WTC11 (cell line): Measurements from ENCODE around the gene HMGCL. TPM values are rescaled to one million over a fixed set of nuclear protein-coding genes. Genes with fewer than 3 reads are reported as not detected.

Experiments used
- ATAC-seq: fragments of 200-7000 bp; cut with Tn5 transposase; 2 replicates; pipeline ENCODE4 v1.10.0; 2021; ENCODE audit warnings: mild to moderate bottlenecking, moderate library complexity
- CTCF ChIA-PET: fragments of 300-600 bp; sonication (Branson Sonifier 250); formaldehyde crosslinking; loops from one replicate; lab custom pipeline; 2021; ENCODE audit warnings: antibody characterized with exemption; lab: Charles Lee
- POLR2A ChIA-PET: fragments of 350-600 bp; sonication (Branson Sonifier 250); formaldehyde crosslinking; loops from one replicate; lab custom pipeline; 2021; ENCODE audit warnings: antibody characterized with exemption; lab: Charles Lee
- DNase-seq: peaks from one replicate; pipeline ENCODE4 v3.0.0; 2021; ENCODE audit warnings: low spot score
- H3K27ac Mint-ChIP-seq: 2 replicates; pipeline ENCODE4 v1.8.0; 2021; ENCODE audit warnings: mixed read lengths
- H3K27me3 Mint-ChIP-seq: 2 replicates; pipeline ENCODE4 v1.8.0; 2021; ENCODE audit warnings: low read depth, mild to moderate bottlenecking, moderate library complexity, mixed read lengths
- H3K36me3 Mint-ChIP-seq: 2 replicates; pipeline ENCODE4 v1.8.0; 2021; ENCODE audit warnings: mixed read lengths
- H3K4me1 Mint-ChIP-seq: 2 replicates; pipeline ENCODE4 v1.8.0; 2022; ENCODE audit warnings: mixed read lengths
- H3K4me3 Mint-ChIP-seq: 2 replicates; pipeline ENCODE4 v1.8.0; 2021; ENCODE audit warnings: mild to moderate bottlenecking, moderate library complexity, mixed read lengths
- H3K9me3 Mint-ChIP-seq: 2 replicates; pipeline ENCODE4 v1.8.0; 2021; ENCODE audit warnings: mixed read lengths
- ATF1 ChIP-seq: sonication (generic); formaldehyde crosslinking; IDR thresholded peaks from 2 replicates; pipeline ENCODE4 v1.8.1; 2023; ENCODE audit warnings: mild to moderate bottlenecking, moderate library complexity, missing genetic modification reagents
- ATF3 ChIP-seq: sonication (generic); formaldehyde crosslinking; conservative IDR thresholded peaks from 2 replicates; pipeline ENCODE4 v1.8.1; 2022; ENCODE audit warnings: mild to moderate bottlenecking, missing genetic modification reagents
- CREM ChIP-seq: sonication (generic); formaldehyde crosslinking; IDR thresholded peaks from 2 replicates; pipeline ENCODE4 v1.8.1; 2022; ENCODE audit warnings: mild to moderate bottlenecking, missing genetic modification reagents, moderate library complexity
- EMX1 ChIP-seq: fragments of 250-450 bp; sonication (Bioruptor Pico); IDR thresholded peaks from 2 replicates; pipeline ENCODE4 v1.8.0; 2021; ENCODE audit warnings: mild to moderate bottlenecking
- ESRRA ChIP-seq: sonication (generic); formaldehyde crosslinking; IDR thresholded peaks from 2 replicates; pipeline ENCODE4 v1.8.1; 2022; ENCODE audit warnings: mild to moderate bottlenecking, missing genetic modification reagents, borderline replicate concordance
- ETV6 ChIP-seq: sonication (generic); formaldehyde crosslinking; IDR thresholded peaks from 2 replicates; pipeline ENCODE4 v1.8.1; 2022; ENCODE audit warnings: mild to moderate bottlenecking, missing genetic modification reagents
- FOXK1 ChIP-seq: sonication (generic); formaldehyde crosslinking; IDR thresholded peaks from 2 replicates; pipeline ENCODE4 v1.8.0; 2022; ENCODE audit warnings: mild to moderate bottlenecking, moderate library complexity, missing genetic modification reagents
- FOXP4 ChIP-seq: sonication (generic); formaldehyde crosslinking; IDR thresholded peaks from 2 replicates; pipeline ENCODE4 v1.8.0; 2022; ENCODE audit warnings: mild to moderate bottlenecking, missing genetic modification reagents
- GABPB1 ChIP-seq: sonication (generic); formaldehyde crosslinking; IDR thresholded peaks from 2 replicates; pipeline ENCODE4 v1.8.1; 2023; ENCODE audit warnings: mild to moderate bottlenecking, missing genetic modification reagents
- HMGA2 ChIP-seq: fragments of 250-450 bp; sonication (Bioruptor Pico); IDR thresholded peaks from 2 replicates; pipeline ENCODE4 v1.4.0; 2021; ENCODE audit warnings: mild to moderate bottlenecking, moderate library complexity
- JUN ChIP-seq: sonication (generic); formaldehyde crosslinking; IDR thresholded peaks from 2 replicates; pipeline ENCODE4 v1.8.0; 2023; ENCODE audit warnings: mild to moderate bottlenecking, missing genetic modification reagents
- MYBL2 ChIP-seq: sonication (generic); formaldehyde crosslinking; IDR thresholded peaks from 2 replicates; pipeline ENCODE4 v1.8.1; 2023; ENCODE audit warnings: mild to moderate bottlenecking, moderate library complexity, missing genetic modification reagents
- NFE2L1 ChIP-seq: sonication (generic); formaldehyde crosslinking; IDR thresholded peaks from 2 replicates; pipeline ENCODE4 v1.8.1; 2023; ENCODE audit warnings: missing genetic modification reagents
- RELA ChIP-seq: sonication (generic); formaldehyde crosslinking; IDR thresholded peaks from 2 replicates; pipeline ENCODE4 v1.8.1; 2022; ENCODE audit warnings: missing genetic modification reagents, mild to moderate bottlenecking, borderline replicate concordance
- SP1 ChIP-seq: sonication (generic); formaldehyde crosslinking; conservative IDR thresholded peaks from 2 replicates; pipeline ENCODE4 v1.8.1; 2022; ENCODE audit warnings: missing genetic modification reagents
- ZBTB21 ChIP-seq: sonication (generic); formaldehyde crosslinking; IDR thresholded peaks from 2 replicates; pipeline ENCODE4 v1.8.1; 2023; ENCODE audit warnings: mild to moderate bottlenecking, missing genetic modification reagents, borderline replicate concordance
- ZNF219 ChIP-seq: sonication (generic); formaldehyde crosslinking; IDR thresholded peaks from 2 replicates; pipeline ENCODE4 v1.8.0; 2023; ENCODE audit warnings: missing genetic modification reagents, mild to moderate bottlenecking, borderline replicate concordance
- ZNF281 ChIP-seq: sonication (generic); formaldehyde crosslinking; IDR thresholded peaks from 2 replicates; pipeline ENCODE4 v1.8.0; 2023; ENCODE audit warnings: mild to moderate bottlenecking, missing genetic modification reagents
- total RNA-seq: library from RNA; stranded (reverse); gene quantifications from 3 replicates; pipeline ENCODE4 v1.2.3, GENCODE V29; 2021
- TF ChIP-seq, protein P1 (sequence below): sonication (generic); formaldehyde crosslinking; IDR thresholded peaks from 2 replicates; pipeline ENCODE4 v1.8.0; 2022; ENCODE audit warnings: mild to moderate bottlenecking, missing genetic modification reagents
- TF ChIP-seq, protein P2 (sequence below): fragments of 250-450 bp; sonication (Bioruptor Pico); IDR thresholded peaks from 2 replicates; pipeline ENCODE4 v1.9.0; 2021; ENCODE audit warnings: mild to moderate bottlenecking
- TF ChIP-seq, protein P3 (sequence below): sonication (generic); formaldehyde crosslinking; IDR thresholded peaks from 2 replicates; pipeline ENCODE4 v1.8.0; 2022; ENCODE audit warnings: mild to moderate bottlenecking, missing genetic modification reagents
- TF ChIP-seq, protein P4 (sequence below): sonication (generic); formaldehyde crosslinking; IDR thresholded peaks from 2 replicates; pipeline ENCODE4 v1.8.1; 2023; ENCODE audit warnings: mild to moderate bottlenecking, moderate library complexity, missing genetic modification reagents
- TF ChIP-seq, protein P5 (sequence below): sonication (generic); formaldehyde crosslinking; IDR thresholded peaks from 2 replicates; pipeline ENCODE4 v1.8.1; 2022; ENCODE audit warnings: low read depth, mild to moderate bottlenecking, moderate library complexity, missing genetic modification reagents, borderline replicate concordance

HMGCL gene
- total RNA-seq, 1 experiment from 2014 or later, result 22.7 TPM

DNA sequence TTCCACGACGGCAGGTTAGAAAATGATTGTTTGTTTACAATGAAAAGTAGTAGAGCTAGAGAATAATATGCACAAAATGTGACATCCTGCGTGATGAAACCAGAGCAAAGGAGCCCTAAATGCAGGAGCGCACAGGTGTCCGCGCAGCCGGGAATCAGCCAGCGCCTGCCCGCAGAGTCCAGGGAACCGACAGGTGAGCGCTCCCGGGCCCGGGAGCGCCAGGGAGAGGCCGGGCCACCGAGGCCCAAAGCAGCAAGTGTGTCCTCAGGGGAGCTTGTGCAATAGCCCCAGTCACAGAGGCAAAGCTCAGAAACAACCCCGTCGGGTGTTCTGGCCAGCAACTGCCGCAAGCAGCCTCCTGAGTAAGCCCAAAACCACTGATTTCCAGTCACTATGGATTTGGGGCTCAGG, 23.9 kb downstream of the HMGCL start (continued):
- TF ChIP-seq, protein P1, sequence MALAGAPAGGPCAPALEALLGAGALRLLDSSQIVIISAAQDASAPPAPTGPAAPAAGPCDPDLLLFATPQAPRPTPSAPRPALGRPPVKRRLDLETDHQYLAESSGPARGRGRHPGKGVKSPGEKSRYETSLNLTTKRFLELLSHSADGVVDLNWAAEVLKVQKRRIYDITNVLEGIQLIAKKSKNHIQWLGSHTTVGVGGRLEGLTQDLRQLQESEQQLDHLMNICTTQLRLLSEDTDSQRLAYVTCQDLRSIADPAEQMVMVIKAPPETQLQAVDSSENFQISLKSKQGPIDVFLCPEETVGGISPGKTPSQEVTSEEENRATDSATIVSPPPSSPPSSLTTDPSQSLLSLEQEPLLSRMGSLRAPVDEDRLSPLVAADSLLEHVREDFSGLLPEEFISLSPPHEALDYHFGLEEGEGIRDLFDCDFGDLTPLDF, result no peak
- TF ChIP-seq, protein P2, sequence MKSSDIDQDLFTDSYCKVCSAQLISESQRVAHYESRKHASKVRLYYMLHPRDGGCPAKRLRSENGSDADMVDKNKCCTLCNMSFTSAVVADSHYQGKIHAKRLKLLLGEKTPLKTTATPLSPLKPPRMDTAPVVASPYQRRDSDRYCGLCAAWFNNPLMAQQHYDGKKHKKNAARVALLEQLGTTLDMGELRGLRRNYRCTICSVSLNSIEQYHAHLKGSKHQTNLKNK (CRISPR knock-in tag), result no peak
- no peak for TF ChIP-seq ZBTB21
- no peak for TF ChIP-seq NFE2L1 (CRISPR knock-in tag)

DNA sequence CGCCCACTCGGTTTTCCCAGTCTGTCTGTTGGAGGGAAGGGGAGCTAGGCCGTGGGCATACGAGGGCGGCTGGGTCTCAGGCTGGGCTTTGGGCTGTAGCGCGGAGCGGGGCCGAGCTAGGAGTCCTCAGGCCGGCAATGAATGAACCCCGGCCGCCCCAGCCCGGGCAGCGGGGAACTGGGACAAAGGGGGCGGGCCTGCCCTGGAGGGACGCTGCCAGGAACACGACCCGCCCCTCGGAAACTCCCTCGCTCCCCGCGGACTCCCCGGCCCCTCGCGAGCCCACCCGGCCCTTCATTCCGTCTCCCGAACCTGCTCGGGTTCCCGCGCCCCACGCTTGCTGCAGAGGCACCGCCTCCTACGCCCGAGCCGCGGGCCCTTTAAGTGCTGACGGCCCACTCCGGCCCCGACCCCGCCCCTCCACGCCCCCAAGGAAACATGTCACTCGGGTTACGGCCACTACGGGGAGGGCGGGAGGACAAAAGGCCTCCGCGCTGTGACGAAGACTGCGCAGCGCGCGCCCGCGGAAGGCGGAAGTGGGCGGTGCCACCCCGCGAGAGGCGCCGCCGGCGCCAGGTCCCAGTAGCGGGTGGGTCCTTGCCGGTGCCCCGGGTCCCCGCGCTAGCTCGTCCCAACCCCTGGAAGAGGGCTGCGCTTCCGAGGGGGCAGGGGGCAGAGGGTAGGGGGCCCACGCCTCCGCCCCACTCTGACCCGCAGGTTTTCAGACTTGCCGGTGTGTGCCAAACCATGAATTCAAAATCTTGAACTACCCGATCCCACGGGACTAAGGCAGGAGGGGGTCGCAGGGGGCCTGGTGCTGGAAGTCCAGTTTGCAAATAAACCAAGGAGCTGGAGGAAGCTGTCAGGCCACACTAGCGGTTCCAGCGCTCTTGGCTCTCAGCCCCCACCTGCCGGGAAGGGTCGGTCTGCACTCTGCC, 24.6 kb downstream of the HMGCL start, which contains the start of gene GALE:
GALE (minus strand) TSS at position 355 of the 938 bp plus-strand sequence. CDS start 1,747 bp downstream, outside the sequence.
- Mint-ChIP-seq H3K4me1 (peaks cover 14% of the 10 kb centered on the region), H3K4me3 (peak within 1 kb of the TSS; percentile 96), H3K27me3 (peaks cover 17% of the 10 kb centered on the region), H3K27ac (peak within 1 kb of the TSS; percentile 94), H3K9me3 (no peaks in the 10 kb centered on the region), H3K36me3 (peaks cover 10% of the 10 kb centered on the region; the same call in 1 of the 2 replicates)
- ATAC-seq, result peak; percentile 48
- POLR2A ChIA-PET, result interaction anchor here (0.5 to 1.6 kb wide), 5 partner anchors 22 to 501 kb away, joined by 3 to 5 read pairs (median 3); partner anchors contain the start of genes HMGCL and PITHD1
- peak; percentile 80 for DNase-seq
- CTCF ChIA-PET, result interaction anchor here (0.6 to 7.8 kb wide), 13 partner anchors 9 to 294 kb away, joined by 3 to 109 read pairs (median 4); partner anchors contain the start of genes FUCA1, LYPLA2 and PITHD1
- TF ChIP-seq, protein P3, sequence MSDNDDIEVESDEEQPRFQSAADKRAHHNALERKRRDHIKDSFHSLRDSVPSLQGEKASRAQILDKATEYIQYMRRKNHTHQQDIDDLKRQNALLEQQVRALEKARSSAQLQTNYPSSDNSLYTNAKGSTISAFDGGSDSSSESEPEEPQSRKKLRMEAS (CRISPR knock-in tag), result peak; percentile 41; the same call in 1 of the 2 replicates
- no peak for TF ChIP-seq ZNF219
- no peak for TF ChIP-seq ATF3 (CRISPR knock-in tag)
- TF ChIP-seq, protein P4, sequence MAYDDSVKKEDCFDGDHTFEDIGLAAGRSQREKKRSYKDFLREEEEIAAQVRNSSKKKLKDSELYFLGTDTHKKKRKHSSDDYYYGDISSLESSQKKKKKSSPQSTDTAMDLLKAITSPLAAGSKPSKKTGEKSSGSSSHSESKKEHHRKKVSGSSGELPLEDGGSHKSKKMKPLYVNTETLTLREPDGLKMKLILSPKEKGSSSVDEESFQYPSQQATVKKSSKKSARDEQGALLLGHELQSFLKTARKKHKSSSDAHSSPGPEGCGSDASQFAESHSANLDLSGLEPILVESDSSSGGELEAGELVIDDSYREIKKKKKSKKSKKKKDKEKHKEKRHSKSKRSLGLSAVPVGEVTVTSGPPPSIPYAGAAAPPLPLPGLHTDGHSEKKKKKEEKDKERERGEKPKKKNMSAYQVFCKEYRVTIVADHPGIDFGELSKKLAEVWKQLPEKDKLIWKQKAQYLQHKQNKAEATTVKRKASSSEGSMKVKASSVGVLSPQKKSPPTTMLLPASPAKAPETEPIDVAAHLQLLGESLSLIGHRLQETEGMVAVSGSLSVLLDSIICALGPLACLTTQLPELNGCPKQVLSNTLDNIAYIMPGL (CRISPR knock-in tag), result peak; percentile 67; the same call in 1 of the 2 replicates
- TF ChIP-seq, protein P2 (CRISPR knock-in tag), result no peak
- TF ChIP-seq EMX1 (CRISPR knock-in tag), result no peak
- 0 out of 2 replicates have a peak, but pooled peaks have one; percentile 30 for TF ChIP-seq ESRRA (CRISPR knock-in tag)
- TF ChIP-seq, protein P5, sequence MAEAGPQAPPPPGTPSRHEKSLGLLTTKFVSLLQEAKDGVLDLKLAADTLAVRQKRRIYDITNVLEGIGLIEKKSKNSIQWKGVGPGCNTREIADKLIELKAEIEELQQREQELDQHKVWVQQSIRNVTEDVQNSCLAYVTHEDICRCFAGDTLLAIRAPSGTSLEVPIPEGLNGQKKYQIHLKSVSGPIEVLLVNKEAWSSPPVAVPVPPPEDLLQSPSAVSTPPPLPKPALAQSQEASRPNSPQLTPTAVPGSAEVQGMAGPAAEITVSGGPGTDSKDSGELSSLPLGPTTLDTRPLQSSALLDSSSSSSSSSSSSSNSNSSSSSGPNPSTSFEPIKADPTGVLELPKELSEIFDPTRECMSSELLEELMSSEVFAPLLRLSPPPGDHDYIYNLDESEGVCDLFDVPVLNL (CRISPR knock-in tag), result no peak
- peak; percentile 98 for TF ChIP-seq SP1 (CRISPR knock-in tag)
- TF ChIP-seq ETV6 (CRISPR knock-in tag), result 0 out of 2 replicates have a peak, but pooled peaks have one; percentile 18
- TF ChIP-seq GABPB1 (CRISPR knock-in tag), result peak; percentile 68
- peak; percentile 61; the same call in 1 of the 2 replicates for TF ChIP-seq JUN (CRISPR knock-in tag)
- peak; percentile 66; the same call in 1 of the 2 replicates for TF ChIP-seq MYBL2
- TF ChIP-seq CREM (CRISPR knock-in tag), result 0 out of 2 replicates have a peak, but pooled peaks have one; percentile 67
- TF ChIP-seq RELA (CRISPR knock-in tag), result peak; percentile 45; the same call in 1 of the 2 replicates
- no peak; the same call in 1 of the 2 replicates for TF ChIP-seq ATF1
- 0 out of 2 replicates have a peak, but pooled peaks have one; percentile 11 for TF ChIP-seq HMGA2 (CRISPR knock-in tag)
- TF ChIP-seq ZNF281 (CRISPR knock-in tag), result no peak
- peak; percentile 69; the same call in 1 of the 2 replicates for TF ChIP-seq FOXP4 (CRISPR knock-in tag)
- TF ChIP-seq FOXK1 (CRISPR knock-in tag), result peak; percentile 65; the same call in 1 of the 2 replicates
